RWPE2 (cell line): ENCODE results near the gene PRRC2B.

Source experiments
- ATAC-seq: fragments of 200-7000 bp; cut with Tn5 transposase; 3 replicates; pipeline ENCODE4 v1.9.1; 2021; ENCODE audit warnings: low read depth
- DNase-seq: peaks from one replicate; pipeline ENCODE4 v3.0.0-alpha.2; 2020; ENCODE audit warnings: low spot score
- H3K27ac ChIP-seq: fragments of 450-650 bp; 2 replicates; pipeline ENCODE4 v1.5.1; 2017; ENCODE audit warnings: mild to moderate bottlenecking; ENCODE audit not compliant: poor library complexity, severe bottlenecking
- H3K27me3 ChIP-seq: fragments of 250-450 bp; sonication (Bioruptor Pico); 2 replicates; pipeline ENCODE4 v1.5.1; 2021; ENCODE audit warnings: mild to moderate bottlenecking, moderate library complexity; ENCODE audit not compliant: insufficient read depth, poor library complexity, severe bottlenecking
- H3K36me3 ChIP-seq: fragments of 250-450 bp; sonication (Bioruptor Pico); 2 replicates; pipeline ENCODE4 v1.5.1; 2020; ENCODE audit warnings: low read depth, mild to moderate bottlenecking, moderate library complexity
- H3K4me1 ChIP-seq: fragments of 250-450 bp; sonication (Bioruptor Pico); 2 replicates; pipeline ENCODE4 v1.5.1; 2021; ENCODE audit warnings: mild to moderate bottlenecking, moderate library complexity; ENCODE audit not compliant: insufficient read depth, poor library complexity, severe bottlenecking
- H3K4me3 ChIP-seq: fragments of 250-450 bp; sonication (Bioruptor Pico); 2 replicates; pipeline ENCODE4 v1.5.1; 2021; ENCODE audit warnings: mild to moderate bottlenecking, moderate library complexity; ENCODE audit not compliant: severe bottlenecking
- H3K9me3 ChIP-seq: fragments of 250-450 bp; sonication (Bioruptor Pico); 2 replicates; pipeline ENCODE4 v1.5.1; 2021; ENCODE audit warnings: mild to moderate bottlenecking, moderate library complexity; ENCODE audit not compliant: severe bottlenecking
- TF ChIP-seq, protein P1 (sequence below): fragments of 450-650 bp; IDR thresholded peaks from one replicate; pipeline ENCODE4 v1.5.1; 2017; ENCODE audit warnings: mild to moderate bottlenecking, moderate library complexity; ENCODE audit not compliant: poor library complexity, severe bottlenecking

The PRRC2B gene

DNA sequence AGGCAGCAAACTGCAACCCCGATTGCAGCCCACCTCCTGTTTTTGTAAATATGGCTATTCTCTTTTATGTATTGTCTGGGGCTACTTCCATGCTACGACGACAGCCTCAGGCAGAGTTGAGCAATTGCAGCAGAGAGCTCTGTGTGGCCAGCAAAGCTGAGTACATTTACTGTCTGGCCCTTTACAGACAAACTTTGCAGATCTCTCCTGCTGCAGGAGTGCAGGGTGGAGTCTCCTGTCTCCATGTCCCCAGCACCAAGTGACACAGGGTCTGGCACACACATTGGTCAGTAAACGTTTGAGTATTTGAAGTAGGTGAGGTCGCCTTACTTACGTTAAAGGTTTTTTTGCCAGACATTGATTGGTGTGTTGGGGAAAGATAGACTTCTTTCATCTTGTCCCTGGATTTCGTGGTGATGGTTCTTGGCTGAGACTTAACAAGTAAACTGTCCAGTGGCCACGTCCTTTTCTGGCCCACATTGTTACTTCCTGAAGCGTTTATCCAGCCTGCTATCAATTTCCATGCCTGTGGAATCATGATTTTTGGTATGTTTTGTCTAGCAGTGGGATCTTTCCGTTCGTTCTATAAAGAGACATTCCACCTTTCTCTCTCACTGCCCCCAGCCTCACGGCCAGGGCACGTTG is 27.2 kb downstream of the PRRC2B start:
- H3K4me1 ChIP-seq: peaks cover 50% of the 10 kb centered on the region
- no peak overlapping the region for H3K4me3 ChIP-seq
- no peaks in the 10 kb centered on the region for H3K27me3 ChIP-seq
- H3K9me3 ChIP-seq: no peaks in the 10 kb centered on the region
- 0 out of 3 replicates have a peak, but pooled peaks have one; percentile 24 for ATAC-seq
- peaks cover 30% of the 10 kb centered on the region for H3K36me3 ChIP-seq
- no peak for DNase-seq
- peak overlapping the region; percentile 78 for H3K27ac ChIP-seq
- TF ChIP-seq, protein P1, sequence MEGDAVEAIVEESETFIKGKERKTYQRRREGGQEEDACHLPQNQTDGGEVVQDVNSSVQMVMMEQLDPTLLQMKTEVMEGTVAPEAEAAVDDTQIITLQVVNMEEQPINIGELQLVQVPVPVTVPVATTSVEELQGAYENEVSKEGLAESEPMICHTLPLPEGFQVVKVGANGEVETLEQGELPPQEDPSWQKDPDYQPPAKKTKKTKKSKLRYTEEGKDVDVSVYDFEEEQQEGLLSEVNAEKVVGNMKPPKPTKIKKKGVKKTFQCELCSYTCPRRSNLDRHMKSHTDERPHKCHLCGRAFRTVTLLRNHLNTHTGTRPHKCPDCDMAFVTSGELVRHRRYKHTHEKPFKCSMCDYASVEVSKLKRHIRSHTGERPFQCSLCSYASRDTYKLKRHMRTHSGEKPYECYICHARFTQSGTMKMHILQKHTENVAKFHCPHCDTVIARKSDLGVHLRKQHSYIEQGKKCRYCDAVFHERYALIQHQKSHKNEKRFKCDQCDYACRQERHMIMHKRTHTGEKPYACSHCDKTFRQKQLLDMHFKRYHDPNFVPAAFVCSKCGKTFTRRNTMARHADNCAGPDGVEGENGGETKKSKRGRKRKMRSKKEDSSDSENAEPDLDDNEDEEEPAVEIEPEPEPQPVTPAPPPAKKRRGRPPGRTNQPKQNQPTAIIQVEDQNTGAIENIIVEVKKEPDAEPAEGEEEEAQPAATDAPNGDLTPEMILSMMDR: peak; percentile 10

DNA sequence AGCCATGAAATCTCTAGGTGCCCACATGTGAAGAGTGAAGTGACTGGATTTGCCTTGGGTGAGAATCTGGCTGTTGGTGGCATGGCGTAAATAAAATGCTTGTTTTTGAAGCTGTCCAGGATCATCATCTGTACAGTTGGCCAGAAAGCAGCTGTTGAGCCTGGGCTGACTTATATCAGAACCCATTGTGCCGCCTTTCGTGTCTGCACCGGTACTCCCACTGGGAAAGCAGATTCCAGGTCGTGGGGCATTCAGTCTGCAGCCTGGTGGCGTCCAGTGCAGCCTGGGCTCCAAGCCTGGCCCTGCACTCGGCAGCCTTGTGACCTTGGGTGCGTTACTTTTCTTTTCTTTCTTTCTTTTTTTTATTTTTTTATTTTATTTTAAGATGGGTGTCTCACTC is 27.8 kb downstream of the PRRC2B start:
- Histone ChIP-seq H3K36me3 (peaks cover 27% of the 10 kb centered on the region), H3K27ac (peak overlapping the region; percentile 78), H3K4me3 (no peak overlapping the region), H3K9me3 (no peaks in the 10 kb centered on the region), H3K27me3 (no peaks in the 10 kb centered on the region), H3K4me1 (peaks cover 47% of the 10 kb centered on the region)
- TF ChIP-seq, protein P1: no peak
- ATAC-seq (no peak), DNase-seq (no peak)

DNA sequence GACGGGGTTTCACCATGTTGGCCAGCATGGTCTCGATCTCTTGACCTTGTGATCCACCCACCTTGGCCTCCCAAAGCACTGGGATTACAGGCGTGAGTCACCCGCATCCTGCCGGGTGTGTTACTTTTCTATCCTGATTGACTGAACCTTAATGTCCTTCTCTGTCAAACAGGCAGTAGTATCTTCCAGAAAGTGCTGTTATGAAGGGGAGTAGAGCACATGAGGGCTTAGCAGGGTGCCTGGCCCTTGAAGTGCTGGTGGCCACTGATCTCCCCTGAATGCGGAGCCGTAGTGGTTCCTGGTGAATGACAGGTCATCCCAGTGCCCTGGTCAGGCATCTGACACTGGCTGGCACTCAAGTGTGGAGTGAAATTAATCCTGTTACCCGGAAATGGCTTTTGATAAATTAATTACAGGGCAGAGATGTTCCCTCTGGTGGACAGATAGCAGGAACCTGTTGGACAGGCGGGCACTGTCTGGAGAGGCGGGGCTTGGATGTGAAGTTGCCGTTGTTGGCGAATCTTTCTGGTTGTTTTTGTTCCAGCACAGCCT is 28.4 kb downstream of the PRRC2B start:
- H3K9me3 ChIP-seq: no peaks in the 10 kb centered on the region
- H3K27me3 ChIP-seq: no peaks in the 10 kb centered on the region
- no peak for DNase-seq
- ATAC-seq: peak; percentile 62
- peak overlapping the region; percentile 78 for H3K27ac ChIP-seq
- H3K4me1 ChIP-seq: peaks cover 42% of the 10 kb centered on the region
- no peak overlapping the region for H3K4me3 ChIP-seq
- TF ChIP-seq, protein P1: peak; percentile 33
- H3K36me3 ChIP-seq: peaks cover 26% of the 10 kb centered on the region

DNA sequence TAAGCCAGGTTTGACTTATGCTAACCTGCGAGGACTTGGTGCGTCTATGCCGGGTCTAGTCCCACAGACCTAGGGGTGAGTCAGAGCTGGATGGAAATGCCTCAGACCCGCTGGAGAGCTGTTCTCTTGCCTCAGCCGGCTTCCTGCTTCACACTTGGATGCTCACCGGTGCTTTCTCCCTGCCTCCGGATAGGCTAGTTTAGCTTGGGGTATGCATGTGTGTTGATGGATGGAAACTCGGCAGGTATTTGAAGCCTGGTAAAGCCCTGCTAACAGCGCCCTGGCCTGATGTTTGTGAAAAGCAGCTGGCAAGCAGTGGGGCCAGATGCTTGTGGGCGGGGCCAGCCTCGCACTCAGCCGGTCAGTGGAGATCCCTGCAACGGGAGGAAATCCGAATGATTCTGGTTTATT is 29.3 kb downstream of the PRRC2B start:
- Histone ChIP-seq H3K4me3 (no peak overlapping the region), H3K27me3 (no peaks in the 10 kb centered on the region), H3K36me3 (peaks cover 23% of the 10 kb centered on the region), H3K27ac (peak overlapping the region; percentile 78), H3K9me3 (no peaks in the 10 kb centered on the region), H3K4me1 (peaks cover 34% of the 10 kb centered on the region)
- TF ChIP-seq, protein P1: no peak
- ATAC-seq: peak; percentile 93
- DNase-seq: peak; percentile 93

DNA sequence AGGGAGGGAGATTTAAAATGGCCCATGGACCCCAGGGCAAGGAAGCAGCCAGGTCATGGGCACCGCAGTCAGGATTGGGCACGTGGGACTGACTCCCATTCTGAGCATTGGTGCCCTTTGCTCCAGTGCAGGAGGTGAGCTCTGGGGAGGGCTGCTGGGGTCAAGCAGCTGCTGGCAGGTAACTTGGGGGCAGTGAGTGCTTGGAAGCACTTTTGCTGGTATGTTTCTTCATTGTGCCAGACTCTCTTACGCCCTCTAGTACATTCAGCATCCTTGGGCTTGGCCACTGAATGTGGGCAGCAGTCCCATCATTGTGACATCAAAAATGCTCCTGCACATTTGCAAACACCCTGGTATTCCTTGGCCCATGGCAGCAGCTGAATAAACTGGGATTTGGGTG is 32.7 kb downstream of the PRRC2B start:
- no peaks in the 10 kb centered on the region for H3K9me3 ChIP-seq
- DNase-seq (no peak), ATAC-seq (no peak)
- H3K4me3 ChIP-seq: no peak overlapping the region
- H3K4me1 ChIP-seq: peaks cover 21% of the 10 kb centered on the region
- H3K27me3 ChIP-seq: no peaks in the 10 kb centered on the region
- TF ChIP-seq, protein P1: no peak
- peaks cover 45% of the 10 kb centered on the region for H3K36me3 ChIP-seq
- H3K27ac ChIP-seq: no peak overlapping the region
